Activated CD4-positive, alpha-beta T cell treated with anti-CD3 and anti-CD28 coated beads, Interleukin-2, amount 50 U/mL, for 1 hour (primary cell): ENCODE results near the gene PFKP.
"Not testable (repeated sequence)": the region's sequence is repeated elsewhere in the genome, so short reads cannot be mapped to it uniquely, and the experiment has no call there.

Experiments used
- DNase-seq: peaks from one replicate; pipeline ENCODE4 v3.0.0-alpha.2; 2020

Gene PFKP

GRCh38 chr10:3099291-3100092, 32.1 kb downstream of the PFKP start:
- DNase-seq: no peak

DNA sequence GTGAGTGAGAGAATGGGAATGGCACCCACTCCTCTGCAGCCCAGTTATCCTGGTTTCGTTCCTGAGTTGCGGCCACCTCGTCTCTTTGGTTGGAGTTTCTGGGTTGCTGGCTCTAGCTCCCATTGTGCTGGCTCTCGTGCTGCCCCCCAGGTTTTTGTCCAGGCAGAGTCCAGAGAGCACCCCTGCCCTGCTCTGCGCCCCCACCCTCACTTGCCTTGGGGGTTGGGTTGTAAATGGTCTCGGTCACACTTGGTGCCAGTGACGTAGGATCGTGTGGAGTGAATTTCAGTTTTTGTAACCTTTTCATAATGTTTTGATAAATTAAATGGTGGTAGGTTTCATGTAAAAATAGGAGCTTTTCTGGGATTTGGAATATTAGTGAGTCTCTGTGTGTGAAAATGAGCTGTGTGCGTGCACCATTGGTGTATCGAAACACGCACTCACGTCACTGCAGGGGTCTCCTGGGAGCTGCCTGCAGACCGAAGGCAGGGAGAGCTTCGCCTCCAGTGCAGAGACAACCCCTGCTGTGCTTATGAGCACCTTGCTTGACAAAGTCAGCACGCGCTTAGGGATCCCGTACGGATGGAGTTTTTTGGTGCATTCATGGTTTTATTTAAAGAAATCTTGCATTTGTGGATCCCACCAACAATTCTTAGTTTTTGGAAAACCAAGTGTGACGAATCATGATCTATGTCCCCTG, 32.9 kb downstream of the PFKP start:
- DNase-seq: no peak

GRCh38 chr10:3100856-3101640, 33.7 kb downstream of the PFKP start:
- DNase-seq: no peak

GRCh38 chr10:3102720-3103427, 35.5 kb downstream of the PFKP start:
- DNase-seq: no peak

GRCh38 chr10:3103646-3104045, 36.3 kb downstream of the PFKP start:
- DNase-seq: no peak

DNA sequence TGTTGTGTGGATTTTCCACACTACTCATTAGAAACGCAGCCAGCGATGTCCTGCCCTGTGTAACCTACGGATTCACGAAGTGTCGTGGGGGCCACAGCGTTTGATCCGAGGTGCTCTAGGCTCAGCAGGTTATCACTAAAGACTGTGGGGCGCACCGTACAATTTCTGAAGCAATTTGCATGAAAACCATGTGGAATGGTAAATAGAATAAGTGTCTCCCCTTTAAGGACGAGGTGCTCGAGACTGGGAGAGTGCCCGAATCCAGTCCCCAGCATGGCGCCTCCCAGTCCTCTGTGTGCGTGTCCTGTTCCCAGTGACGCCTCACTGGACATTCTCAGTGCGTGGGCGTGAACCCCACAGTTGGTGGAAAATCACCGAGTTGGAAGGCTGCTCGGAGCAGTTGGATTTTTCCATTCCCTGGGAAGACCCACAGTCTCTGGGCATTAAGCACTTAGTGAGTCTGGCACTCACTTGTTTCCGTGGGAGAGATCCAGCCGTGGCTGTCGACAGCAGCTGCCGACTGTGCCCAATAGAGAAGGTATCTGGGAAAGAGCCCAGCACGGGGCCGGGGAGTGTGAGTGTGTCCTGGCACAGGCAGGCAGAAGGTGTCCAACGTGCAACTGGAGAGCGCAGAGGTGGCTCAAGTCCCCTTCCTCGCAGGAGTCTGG, 37.0 kb downstream of the PFKP start:
- no peak for DNase-seq

DNA sequence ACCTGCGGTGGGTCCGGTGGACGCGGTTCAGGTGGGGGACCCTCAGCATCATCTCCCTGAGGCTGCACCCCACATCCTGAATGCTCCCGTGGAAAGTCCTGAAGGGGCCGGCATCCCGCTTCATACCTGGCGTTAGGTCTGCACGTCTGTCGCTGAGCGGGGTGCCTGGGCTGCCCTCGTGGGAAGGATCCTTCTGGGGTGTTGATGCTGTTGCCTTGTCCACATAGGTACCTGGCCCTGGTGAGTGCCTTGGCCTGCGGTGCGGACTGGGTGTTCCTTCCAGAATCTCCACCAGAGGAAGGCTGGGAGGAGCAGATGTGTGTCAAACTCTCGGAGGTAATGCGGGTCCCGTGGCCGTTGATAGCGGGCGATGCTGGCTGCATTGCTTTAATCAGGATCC, 37.8 kb downstream of the PFKP start:
- DNase-seq: no peak

DNA sequence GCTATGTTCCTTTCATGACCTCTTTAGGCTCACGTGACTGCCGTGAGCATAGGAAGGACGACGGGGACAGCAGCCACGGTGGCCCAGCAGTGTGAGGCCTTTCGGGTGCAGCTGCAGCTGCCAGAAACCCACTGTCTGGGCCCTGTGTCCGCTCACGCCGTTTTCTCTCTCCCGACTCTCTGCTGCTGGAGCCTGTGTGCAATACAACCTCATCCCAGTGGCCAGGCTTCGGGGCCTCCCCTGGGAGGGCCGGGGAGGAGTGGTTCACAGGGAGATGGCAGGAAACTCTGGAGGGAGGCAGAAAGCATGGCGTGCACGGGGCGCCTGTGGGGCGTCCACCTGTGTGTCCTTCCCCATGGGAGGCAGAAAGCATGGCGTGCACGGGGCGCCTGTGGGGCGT, 38.6 kb downstream of the PFKP start:
- no peak for DNase-seq

DNA sequence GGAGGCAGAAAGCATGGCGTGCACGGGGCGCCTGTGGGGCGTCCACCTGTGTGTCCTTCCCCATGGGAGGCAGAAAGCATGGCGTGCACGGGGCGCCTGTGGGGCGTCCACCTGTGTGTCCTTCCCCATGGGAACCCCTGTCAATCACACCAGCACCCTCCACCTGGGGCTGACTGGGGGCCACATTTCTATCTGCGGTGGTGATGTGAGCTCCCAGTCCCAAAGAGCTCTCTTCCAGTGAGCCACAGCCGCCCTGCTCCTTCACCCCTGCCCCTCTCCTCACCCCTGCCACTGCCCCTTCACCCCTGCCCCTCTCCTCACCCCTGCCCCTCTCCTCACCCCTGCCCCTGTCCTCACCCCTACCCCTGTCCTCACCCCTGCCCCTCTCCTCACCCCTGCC, 39.0 kb downstream of the PFKP start:
- not testable (repeated sequence) for DNase-seq

- no peak for DNase-seq
Measured at GRCh38 chr10:3106928-3107425, 39.6 kb downstream of the PFKP start.

GRCh38 chr10:3107426-3107961, 40.1 kb downstream of the PFKP start:
- DNase-seq: no peak

GRCh38 chr10:3108033-3108432, 40.7 kb downstream of the PFKP start:
- no peak for DNase-seq

DNA sequence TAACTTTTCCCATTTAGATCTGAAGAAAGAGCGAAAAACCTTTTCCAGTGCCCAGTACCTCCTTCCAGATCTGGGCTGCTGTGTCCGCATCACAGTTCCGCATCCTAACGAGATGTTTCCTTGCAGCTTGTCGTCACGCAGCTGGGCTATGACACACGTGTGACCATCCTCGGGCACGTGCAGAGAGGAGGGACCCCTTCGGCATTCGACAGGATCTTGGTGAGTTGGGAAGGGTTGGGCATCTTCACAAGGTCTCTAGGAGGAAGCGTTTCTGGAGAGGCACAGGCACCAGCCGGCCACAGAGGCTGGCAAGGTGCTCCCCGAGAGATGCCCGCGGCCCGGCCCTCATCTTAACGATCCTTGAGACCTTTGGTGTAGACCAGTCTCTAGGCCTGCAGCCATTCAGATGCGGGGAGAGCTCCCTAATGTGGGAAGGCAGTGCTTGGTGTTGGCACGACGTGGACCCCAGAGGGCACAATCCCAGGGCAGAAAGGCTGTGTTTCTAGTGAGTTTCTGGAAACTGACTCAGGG, 41.3 kb downstream of the PFKP start:
- no peak for DNase-seq

- DNase-seq: no peak
Measured at GRCh38 chr10:3109196-3109595, 41.8 kb downstream of the PFKP start.

GRCh38 chr10:3109633-3110032, 42.3 kb downstream of the PFKP start:
- no peak for DNase-seq

- no peak for DNase-seq
Measured at GRCh38 chr10:3110782-3111620, 43.7 kb downstream of the PFKP start.

GRCh38 chr10:3111621-3112163, 44.3 kb downstream of the PFKP start:
- no peak for DNase-seq

DNA sequence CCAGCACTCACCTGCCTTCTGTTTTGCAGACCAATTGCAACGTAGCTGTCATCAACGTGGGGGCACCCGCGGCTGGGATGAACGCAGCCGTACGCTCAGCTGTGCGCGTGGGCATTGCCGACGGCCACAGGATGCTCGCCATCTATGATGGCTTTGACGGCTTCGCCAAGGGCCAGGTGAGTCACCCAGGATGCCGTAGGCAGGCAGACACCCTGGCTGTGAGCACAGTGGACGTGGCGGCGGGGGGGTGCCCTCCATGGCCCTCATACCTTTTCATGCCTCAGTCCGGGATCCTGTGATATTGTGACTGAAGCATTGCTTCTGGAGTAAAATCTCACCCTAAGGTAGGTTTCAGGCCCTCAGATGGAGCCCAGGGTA, 46.0 kb downstream of the PFKP start:
- no peak for DNase-seq

DNA sequence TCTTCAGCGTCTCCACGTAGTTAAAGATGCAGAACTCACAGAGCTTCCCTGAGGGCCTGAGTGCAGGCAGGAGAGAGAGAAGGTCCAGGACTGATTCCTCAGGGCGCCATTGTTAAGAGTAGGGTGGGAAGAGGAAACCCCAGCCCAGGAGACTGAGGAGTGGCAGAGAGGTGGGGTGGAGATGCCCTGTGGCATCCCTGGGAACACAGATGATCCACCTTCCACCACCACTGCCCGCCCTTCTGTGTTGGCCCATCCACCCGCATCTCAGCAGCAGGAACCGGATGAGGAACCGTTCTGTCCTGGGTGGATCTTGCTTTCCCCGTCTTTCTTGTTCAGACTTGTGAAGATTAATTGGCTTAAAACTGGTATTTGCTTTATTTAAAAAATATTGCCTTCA, 48.3 kb downstream of the PFKP start:
- DNase-seq: no peak

- DNase-seq: no peak
Measured at GRCh38 chr10:3116508-3117100, 49.3 kb downstream of the PFKP start.
